GM18861 (cell line): ENCODE results near the gene SLC19A3.
"Not testable (repeated sequence)": the region's sequence is repeated elsewhere in the genome, so short reads cannot be mapped to it uniquely, and the experiment has no call there.

Source experiments
- ATAC-seq: cut with Tn5 transposase; IDR thresholded peaks from one replicate; pipeline ENCODE4 v1.9.1; 2021; ENCODE audit not compliant: unreplicated experiment

Gene SLC19A3

GRCh38 chr2:227703961-227704360 is 13.9 kb downstream of the SLC19A3 start:
- no peak for ATAC-seq

- no peak for ATAC-seq
These were observed 14.5 kb downstream of the SLC19A3 start for GRCh38 chr2:227703280-227703732.

- ATAC-seq = no peak
These were observed 16.3 kb downstream of the SLC19A3 start for GRCh38 chr2:227701556-227701955.

GRCh38 chr2:227696990-227697679 is 20.7 kb downstream of the SLC19A3 start:
- no peak for ATAC-seq

GRCh38 chr2:227687189-227687588 is 30.6 kb downstream of the SLC19A3 start:
- ATAC-seq = no peak

GRCh38 chr2:227684258-227684657 is 33.6 kb downstream of the SLC19A3 start:
- no peak for ATAC-seq

GRCh38 chr2:227677928-227678327 is 39.9 kb downstream of the SLC19A3 start:
- ATAC-seq = no peak

GRCh38 chr2:227674485-227674884 is 43.3 kb downstream of the SLC19A3 start:
- no peak for ATAC-seq

- ATAC-seq = not testable (repeated sequence)
These were observed 44.2 kb downstream of the SLC19A3 start for GRCh38 chr2:227673620-227674019.

GRCh38 chr2:227671170-227671905 is 46.5 kb downstream of the SLC19A3 start:
- ATAC-seq = no peak

GRCh38 chr2:227666631-227667170 is 51.1 kb downstream of the SLC19A3 start, which contains the start of gene SCYGR5:
Gene SCYGR5, plus strand, starts transcription at chr2:227666804. Its CDS starts 0 bp downstream, at chr2:227666804.
- not testable (repeated sequence) for ATAC-seq

GRCh38 chr2:227665189-227665940 is 52.5 kb downstream of the SLC19A3 start:
- ATAC-seq = no peak

- ATAC-seq = no peak
These were observed 56.0 kb downstream of the SLC19A3 start for GRCh38 chr2:227661827-227662226.

- ATAC-seq = no peak
These were observed 56.7 kb downstream of the SLC19A3 start for GRCh38 chr2:227661025-227661649.

- no peak for ATAC-seq
These were observed 60.5 kb downstream of the SLC19A3 start for GRCh38 chr2:227657199-227657845.

GRCh38 chr2:227655454-227655853 is 62.4 kb downstream of the SLC19A3 start:
- no peak for ATAC-seq

GRCh38 chr2:227654426-227654825 is 63.4 kb downstream of the SLC19A3 start:
- ATAC-seq = no peak

GRCh38 chr2:227653419-227653818 is 64.4 kb downstream of the SLC19A3 start:
- no peak for ATAC-seq

GRCh38 chr2:227643990-227644551 is 73.8 kb downstream of the SLC19A3 start:
- no peak for ATAC-seq

GRCh38 chr2:227642656-227643055 is 75.2 kb downstream of the SLC19A3 start:
- ATAC-seq = no peak
